Measurements from ENCODE around the gene STAC3. TPM values are rescaled to one million over a fixed set of nuclear protein-coding genes. Genes with fewer than 3 reads are reported as not detected.

The STAC3 gene
- total and polyA plus RNA-seq, 2 of the 13 experiments (the other 11 are each of a cell fraction or from before 2014, with no cell fraction given), result 0.18 to 0.22 TPM

DNA sequence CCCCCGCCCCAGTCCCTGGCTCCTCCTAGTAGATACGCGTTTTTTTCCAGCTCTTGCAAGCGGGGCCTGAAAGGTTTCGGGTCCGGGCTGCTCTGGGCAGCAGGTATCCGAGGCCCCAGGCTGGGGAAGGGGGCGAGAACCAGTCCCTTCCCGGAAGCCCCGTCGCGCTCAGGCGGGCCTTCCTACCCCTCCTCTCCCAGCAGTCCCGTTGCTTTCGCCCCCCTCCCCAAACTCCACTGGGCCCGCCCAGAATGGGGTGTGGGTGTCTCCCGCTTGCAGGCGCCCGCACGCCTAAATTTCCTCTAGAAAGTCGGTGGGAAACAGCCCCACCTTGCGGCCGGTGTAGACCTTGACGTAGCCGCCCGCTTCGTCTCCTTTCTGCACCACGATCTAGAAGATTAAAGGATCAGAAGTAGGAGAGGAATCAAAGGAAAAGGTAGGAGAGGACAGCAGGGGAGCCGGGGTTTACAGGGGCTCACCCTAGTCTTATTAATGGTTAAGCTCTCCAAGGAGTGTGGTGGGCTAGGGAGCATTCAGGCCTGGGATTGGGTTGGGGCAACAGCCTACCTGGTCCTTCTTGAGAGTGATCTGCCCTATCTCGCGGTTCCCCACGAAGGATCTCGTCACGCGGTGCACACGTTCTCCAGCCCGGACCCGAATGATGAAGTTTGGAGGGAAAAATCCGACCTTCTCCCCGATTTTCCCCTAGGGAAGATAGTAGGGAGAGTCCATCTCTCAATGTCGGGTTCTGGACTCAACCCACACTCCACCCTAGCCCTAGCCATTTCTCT lies 7.3 kb downstream of the STAC3 start (continued):
- TF ChIP-seq, protein P1, sequence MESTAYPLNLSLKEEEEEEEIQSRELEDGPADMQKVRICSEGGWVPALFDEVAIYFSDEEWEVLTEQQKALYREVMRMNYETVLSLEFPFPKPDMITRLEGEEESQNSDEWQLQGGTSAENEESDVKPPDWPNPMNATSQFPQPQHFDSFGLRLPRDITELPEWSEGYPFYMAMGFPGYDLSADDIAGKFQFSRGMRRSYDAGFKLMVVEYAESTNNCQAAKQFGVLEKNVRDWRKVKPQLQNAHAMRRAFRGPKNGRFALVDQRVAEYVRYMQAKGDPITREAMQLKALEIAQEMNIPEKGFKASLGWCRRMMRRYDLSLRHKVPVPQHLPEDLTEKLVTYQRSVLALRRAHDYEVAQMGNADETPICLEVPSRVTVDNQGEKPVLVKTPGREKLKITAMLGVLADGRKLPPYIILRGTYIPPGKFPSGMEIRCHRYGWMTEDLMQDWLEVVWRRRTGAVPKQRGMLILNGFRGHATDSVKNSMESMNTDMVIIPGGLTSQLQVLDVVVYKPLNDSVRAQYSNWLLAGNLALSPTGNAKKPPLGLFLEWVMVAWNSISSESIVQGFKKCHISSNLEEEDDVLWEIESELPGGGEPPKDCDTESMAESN (CRISPR knock-in tag; conservative IDR thresholded peaks at IDR 0.05), result peak; percentile 40; the same call in 1 of the 2 replicates
- TF ChIP-seq, protein P2, sequence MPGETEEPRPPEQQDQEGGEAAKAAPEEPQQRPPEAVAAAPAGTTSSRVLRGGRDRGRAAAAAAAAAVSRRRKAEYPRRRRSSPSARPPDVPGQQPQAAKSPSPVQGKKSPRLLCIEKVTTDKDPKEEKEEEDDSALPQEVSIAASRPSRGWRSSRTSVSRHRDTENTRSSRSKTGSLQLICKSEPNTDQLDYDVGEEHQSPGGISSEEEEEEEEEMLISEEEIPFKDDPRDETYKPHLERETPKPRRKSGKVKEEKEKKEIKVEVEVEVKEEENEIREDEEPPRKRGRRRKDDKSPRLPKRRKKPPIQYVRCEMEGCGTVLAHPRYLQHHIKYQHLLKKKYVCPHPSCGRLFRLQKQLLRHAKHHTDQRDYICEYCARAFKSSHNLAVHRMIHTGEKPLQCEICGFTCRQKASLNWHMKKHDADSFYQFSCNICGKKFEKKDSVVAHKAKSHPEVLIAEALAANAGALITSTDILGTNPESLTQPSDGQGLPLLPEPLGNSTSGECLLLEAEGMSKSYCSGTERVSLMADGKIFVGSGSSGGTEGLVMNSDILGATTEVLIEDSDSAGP (CRISPR knock-in tag; IDR thresholded peaks at IDR 0.05; ENCODE audit: borderline replicate concordance), result peak; percentile 17; the same call in 1 of the 2 replicates
- TF ChIP-seq CENPT (CRISPR knock-in tag; IDR thresholded peaks at IDR 0.05; ENCODE audit: low read depth) (no peak), CBX1 (IDR thresholded peaks at IDR 0.05; ENCODE audit: low read depth) (no peak), ONECUT2 (CRISPR knock-in tag; IDR thresholded peaks at IDR 0.05) (no peak), ZBTB8A (CRISPR knock-in tag; IDR thresholded peaks at IDR 0.05; ENCODE audit: borderline replicate concordance, low read depth) (peak; percentile 97), SMC3 (IDR thresholded peaks at IDR 0.05; ENCODE audit: low read length) (peak; percentile 26; the same call in 1 of the 2 replicates), ZNF367 (CRISPR knock-in tag; IDR thresholded peaks at IDR 0.05; ENCODE audit: borderline replicate concordance) (no peak), ZFP36L2 (CRISPR knock-in tag; IDR thresholded peaks at IDR 0.05) (no peak), STAG1 (CRISPR knock-in tag; IDR thresholded peaks at IDR 0.05) (peak; percentile 68), NFIC (IDR thresholded peaks at IDR 0.05; ENCODE audit: low read length) (no peak), JUNB (CRISPR knock-in tag; IDR thresholded peaks at IDR 0.05; ENCODE audit: borderline replicate concordance) (no peak)
- TF ChIP-seq, protein P3, sequence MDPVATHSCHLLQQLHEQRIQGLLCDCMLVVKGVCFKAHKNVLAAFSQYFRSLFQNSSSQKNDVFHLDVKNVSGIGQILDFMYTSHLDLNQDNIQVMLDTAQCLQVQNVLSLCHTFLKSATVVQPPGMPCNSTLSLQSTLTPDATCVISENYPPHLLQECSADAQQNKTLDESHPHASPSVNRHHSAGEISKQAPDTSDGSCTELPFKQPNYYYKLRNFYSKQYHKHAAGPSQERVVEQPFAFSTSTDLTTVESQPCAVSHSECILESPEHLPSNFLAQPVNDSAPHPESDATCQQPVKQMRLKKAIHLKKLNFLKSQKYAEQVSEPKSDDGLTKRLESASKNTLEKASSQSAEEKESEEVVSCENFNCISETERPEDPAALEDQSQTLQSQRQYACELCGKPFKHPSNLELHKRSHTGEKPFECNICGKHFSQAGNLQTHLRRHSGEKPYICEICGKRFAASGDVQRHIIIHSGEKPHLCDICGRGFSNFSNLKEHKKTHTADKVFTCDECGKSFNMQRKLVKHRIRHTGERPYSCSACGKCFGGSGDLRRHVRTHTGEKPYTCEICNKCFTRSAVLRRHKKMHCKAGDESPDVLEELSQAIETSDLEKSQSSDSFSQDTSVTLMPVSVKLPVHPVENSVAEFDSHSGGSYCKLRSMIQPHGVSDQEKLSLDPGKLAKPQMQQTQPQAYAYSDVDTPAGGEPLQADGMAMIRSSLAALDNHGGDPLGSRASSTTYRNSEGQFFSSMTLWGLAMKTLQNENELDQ (CRISPR knock-in tag; IDR thresholded peaks at IDR 0.05; ENCODE audit: borderline replicate concordance), result no peak
- TF ChIP-seq, protein P4, sequence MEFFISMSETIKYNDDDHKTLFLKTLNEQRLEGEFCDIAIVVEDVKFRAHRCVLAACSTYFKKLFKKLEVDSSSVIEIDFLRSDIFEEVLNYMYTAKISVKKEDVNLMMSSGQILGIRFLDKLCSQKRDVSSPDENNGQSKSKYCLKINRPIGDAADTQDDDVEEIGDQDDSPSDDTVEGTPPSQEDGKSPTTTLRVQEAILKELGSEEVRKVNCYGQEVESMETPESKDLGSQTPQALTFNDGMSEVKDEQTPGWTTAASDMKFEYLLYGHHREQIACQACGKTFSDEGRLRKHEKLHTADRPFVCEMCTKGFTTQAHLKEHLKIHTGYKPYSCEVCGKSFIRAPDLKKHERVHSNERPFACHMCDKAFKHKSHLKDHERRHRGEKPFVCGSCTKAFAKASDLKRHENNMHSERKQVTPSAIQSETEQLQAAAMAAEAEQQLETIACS (CRISPR knock-in tag; IDR thresholded peaks at IDR 0.05), result no peak
- TF ChIP-seq, protein P5, sequence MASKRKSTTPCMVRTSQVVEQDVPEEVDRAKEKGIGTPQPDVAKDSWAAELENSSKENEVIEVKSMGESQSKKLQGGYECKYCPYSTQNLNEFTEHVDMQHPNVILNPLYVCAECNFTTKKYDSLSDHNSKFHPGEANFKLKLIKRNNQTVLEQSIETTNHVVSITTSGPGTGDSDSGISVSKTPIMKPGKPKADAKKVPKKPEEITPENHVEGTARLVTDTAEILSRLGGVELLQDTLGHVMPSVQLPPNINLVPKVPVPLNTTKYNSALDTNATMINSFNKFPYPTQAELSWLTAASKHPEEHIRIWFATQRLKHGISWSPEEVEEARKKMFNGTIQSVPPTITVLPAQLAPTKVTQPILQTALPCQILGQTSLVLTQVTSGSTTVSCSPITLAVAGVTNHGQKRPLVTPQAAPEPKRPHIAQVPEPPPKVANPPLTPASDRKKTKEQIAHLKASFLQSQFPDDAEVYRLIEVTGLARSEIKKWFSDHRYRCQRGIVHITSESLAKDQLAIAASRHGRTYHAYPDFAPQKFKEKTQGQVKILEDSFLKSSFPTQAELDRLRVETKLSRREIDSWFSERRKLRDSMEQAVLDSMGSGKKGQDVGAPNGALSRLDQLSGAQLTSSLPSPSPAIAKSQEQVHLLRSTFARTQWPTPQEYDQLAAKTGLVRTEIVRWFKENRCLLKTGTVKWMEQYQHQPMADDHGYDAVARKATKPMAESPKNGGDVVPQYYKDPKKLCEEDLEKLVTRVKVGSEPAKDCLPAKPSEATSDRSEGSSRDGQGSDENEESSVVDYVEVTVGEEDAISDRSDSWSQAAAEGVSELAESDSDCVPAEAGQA (IDR thresholded peaks at IDR 0.05; ENCODE audit: low read depth), result no peak
- TF ChIP-seq, protein P5 (CRISPR knock-in tag; IDR thresholded peaks at IDR 0.05; ENCODE audit: borderline replicate concordance), result no peak
